OCI-LY7 (cell line): ENCODE results near the gene APBA3.

Experiments used
- EZH2phosphoT487 ChIP-seq: fragments of 200-600 bp; sonication (generic); IDR thresholded peaks from 2 replicates; pipeline ENCODE4 v1.6.1; 2018; ENCODE audit warnings: low read depth, borderline replicate concordance, mild to moderate bottlenecking, mixed run types, antibody characterized with exemption, low read length, moderate library complexity, mixed read lengths
- TF ChIP-seq, protein P1 (sequence below): fragments of 200-600 bp; sonication (generic); conservative IDR thresholded peaks from 2 replicates; pipeline ENCODE4 v1.5.1; 2014; ENCODE audit warnings: mild to moderate bottlenecking, antibody characterized with exemption, low read length, moderate library complexity, mixed read lengths

GRCh38 chr19:3782903-3783302, 21.4 kb upstream of the APBA3 start:
- TF ChIP-seq, protein P1, sequence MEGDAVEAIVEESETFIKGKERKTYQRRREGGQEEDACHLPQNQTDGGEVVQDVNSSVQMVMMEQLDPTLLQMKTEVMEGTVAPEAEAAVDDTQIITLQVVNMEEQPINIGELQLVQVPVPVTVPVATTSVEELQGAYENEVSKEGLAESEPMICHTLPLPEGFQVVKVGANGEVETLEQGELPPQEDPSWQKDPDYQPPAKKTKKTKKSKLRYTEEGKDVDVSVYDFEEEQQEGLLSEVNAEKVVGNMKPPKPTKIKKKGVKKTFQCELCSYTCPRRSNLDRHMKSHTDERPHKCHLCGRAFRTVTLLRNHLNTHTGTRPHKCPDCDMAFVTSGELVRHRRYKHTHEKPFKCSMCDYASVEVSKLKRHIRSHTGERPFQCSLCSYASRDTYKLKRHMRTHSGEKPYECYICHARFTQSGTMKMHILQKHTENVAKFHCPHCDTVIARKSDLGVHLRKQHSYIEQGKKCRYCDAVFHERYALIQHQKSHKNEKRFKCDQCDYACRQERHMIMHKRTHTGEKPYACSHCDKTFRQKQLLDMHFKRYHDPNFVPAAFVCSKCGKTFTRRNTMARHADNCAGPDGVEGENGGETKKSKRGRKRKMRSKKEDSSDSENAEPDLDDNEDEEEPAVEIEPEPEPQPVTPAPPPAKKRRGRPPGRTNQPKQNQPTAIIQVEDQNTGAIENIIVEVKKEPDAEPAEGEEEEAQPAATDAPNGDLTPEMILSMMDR: no peak
- TF ChIP-seq EZH2phosphoT487: no peak
